ENCODE data around the gene CACNB2. TPM values are rescaled to one million over a fixed set of nuclear protein-coding genes. Genes with fewer than 3 reads are reported as not detected.

Gene CACNB2
- total RNA-seq, 2 donors from 2014 or later, result 12.5 to 12.7 TPM

- Histone ChIP-seq H3K27ac (no peak overlapping the region), H3K4me3 (no peak overlapping the region), H3K36me3 (replicated peaks in 1 of 2; ENCODE audit: insufficient read depth in 1 of 2, low read depth in 2 of 2) (no peaks in the 10 kb centered on the region), H3K4me1 (no peaks in the 10 kb centered on the region), H3K27me3 (no peaks in the 10 kb centered on the region), H3K9me3 (no peaks in the 10 kb centered on the region)
- ATAC-seq (no peak), DNase-seq (no peak)
- WGBS, 2 donors, result 79 to 90% methylated on average over 7 of the region's 7 CpGs
- intact Hi-C loops (cut with DNase I), result no loop called here
- TF ChIP-seq POLR2A (IDR thresholded peaks at IDR 0.05) (no peak), CTCF (IDR thresholded peaks at IDR 0.05) (no peak)
Measured at GRCh38 chr10:18449611-18450026, 309.4 kb downstream of the CACNB2 start.

GRCh38 chr10:18450298-18450697 lies 310.1 kb downstream of the CACNB2 start:
- Histone ChIP-seq H3K9me3 (no peaks in the 10 kb centered on the region), H3K4me3 (no peak overlapping the region), H3K27ac (no peak overlapping the region), H3K36me3 (replicated peaks in 1 of 2; ENCODE audit: insufficient read depth in 1 of 2, low read depth in 2 of 2) (no peaks in the 10 kb centered on the region), H3K27me3 (no peaks in the 10 kb centered on the region), H3K4me1 (no peaks in the 10 kb centered on the region)
- 90 to 92% methylated on average over 6 of the region's 6 CpGs for WGBS, 2 donors
- TF ChIP-seq POLR2A (IDR thresholded peaks at IDR 0.05), result no peak
- no peak for TF ChIP-seq CTCF (IDR thresholded peaks at IDR 0.05)
- no peak for ATAC-seq
- DNase-seq, result no peak
- intact Hi-C loops (cut with DNase I), result no loop called here

GRCh38 chr10:18455086-18455884 lies 315.1 kb downstream of the CACNB2 start:
- no peak for DNase-seq
- intact Hi-C loops (cut with DNase I), result no loop called here
- no peaks in the 10 kb centered on the region for H3K36me3 ChIP-seq (replicated peaks in 1 of 2; ENCODE audit: insufficient read depth in 1 of 2, low read depth in 2 of 2)
- H3K4me3 ChIP-seq, result no peak overlapping the region
- H3K4me1 ChIP-seq, result no peaks in the 10 kb centered on the region
- no peaks in the 10 kb centered on the region for H3K9me3 ChIP-seq
- no peak overlapping the region for H3K27ac ChIP-seq
- ATAC-seq, result no peak
- H3K27me3 ChIP-seq, result no peaks in the 10 kb centered on the region
- WGBS, 2 donors, result 75 to 93% methylated on average over 1 of the region's 1 CpG
- no peak for TF ChIP-seq POLR2A (IDR thresholded peaks at IDR 0.05)
- TF ChIP-seq CTCF (IDR thresholded peaks at IDR 0.05), result no peak

GRCh38 chr10:18456984-18457383 lies 316.8 kb downstream of the CACNB2 start:
- Histone ChIP-seq H3K27me3 (no peaks in the 10 kb centered on the region), H3K27ac (no peak overlapping the region), H3K36me3 (replicated peaks in 1 of 2; ENCODE audit: insufficient read depth in 1 of 2, low read depth in 2 of 2) (no peaks in the 10 kb centered on the region), H3K9me3 (no peaks in the 10 kb centered on the region), H3K4me1 (no peaks in the 10 kb centered on the region), H3K4me3 (no peak overlapping the region)
- no peak for TF ChIP-seq CTCF (IDR thresholded peaks at IDR 0.05)
- WGBS, 2 donors, result 96 to 100% methylated on average over 1 to 3 of the region's 3 CpGs
- ATAC-seq, result no peak
- DNase-seq, result no peak
- intact Hi-C loops (cut with DNase I), result no loop called here

- intact Hi-C loops (cut with DNase I), result no loop called here
- WGBS, 2 donors, result 92 to 93% methylated on average over 2 of the region's 2 CpGs
- Histone ChIP-seq H3K27me3 (no peaks in the 10 kb centered on the region), H3K4me1 (no peaks in the 10 kb centered on the region), H3K27ac (no peak overlapping the region), H3K4me3 (no peak overlapping the region), H3K9me3 (no peaks in the 10 kb centered on the region), H3K36me3 (replicated peaks in 1 of 2; ENCODE audit: insufficient read depth in 1 of 2, low read depth in 2 of 2) (no peaks in the 10 kb centered on the region)
- no peak for DNase-seq
- ATAC-seq, result no peak
- no peak for TF ChIP-seq POLR2A (IDR thresholded peaks at IDR 0.05)
- TF ChIP-seq CTCF (IDR thresholded peaks at IDR 0.05), result no peak
Measured at GRCh38 chr10:18460032-18460431, 319.8 kb downstream of the CACNB2 start.
